ENCODE data around the gene LARGE1.

The LARGE1 gene

DNA sequence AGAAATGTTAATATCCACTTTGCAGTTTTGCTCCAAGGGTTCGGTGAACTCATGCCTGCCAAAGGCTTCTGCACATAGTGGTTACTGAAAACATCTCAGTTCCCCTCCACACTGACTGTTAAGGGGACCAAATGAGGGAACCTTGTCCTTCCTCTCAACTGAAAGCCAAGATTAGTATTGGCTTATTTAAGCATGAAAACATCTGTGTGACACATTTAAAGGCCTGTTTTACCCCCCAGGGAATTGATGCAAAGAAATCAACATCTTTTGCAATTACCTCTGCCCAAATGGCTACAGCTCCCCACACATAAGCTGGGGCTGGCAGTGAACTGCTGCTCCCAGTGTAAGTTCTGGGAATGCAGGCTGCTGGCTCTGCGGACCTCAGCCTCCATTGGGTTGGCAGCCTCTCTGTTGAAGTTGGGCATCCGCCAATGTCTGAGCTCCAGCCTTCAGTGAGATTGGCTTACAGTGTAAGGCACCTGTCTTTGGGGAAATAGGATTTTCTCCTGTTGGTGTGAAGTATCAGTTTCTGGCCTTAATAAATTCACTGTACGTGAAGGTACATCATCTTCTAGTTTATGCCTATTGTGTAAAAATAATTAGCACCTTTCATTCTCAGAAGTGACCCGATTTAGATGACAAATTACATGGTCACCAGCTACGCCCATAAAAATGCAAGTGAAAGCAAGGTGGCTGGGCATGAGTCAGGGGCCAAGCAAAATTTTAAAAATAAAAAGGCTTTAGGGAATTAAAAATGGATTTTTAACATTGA, 648.7 kb downstream of the LARGE1 start:
- no peak overlapping the region for H3K4me3 ChIP-seq (ENCODE audit: control insufficient read depth in 1 of 7, extremely low read depth in 1 of 7, insufficient read depth in 4 of 7, low read depth in 2 of 7, low read length in 6 of 7)
- H3K27ac ChIP-seq (ENCODE audit: insufficient read depth in 1 of 2, low read depth in 1 of 2, low read length in 2 of 2, poor library complexity in 1 of 2, severe bottlenecking in 2 of 2) = no peak overlapping the region
- 82% methylated on average over 2 of the region's 6 CpGs for WGBS (ENCODE audit: insufficient coverage)
- peak; percentile 2 to 29 (median 3) for DNase-seq
- ChIA-PET CTCF (no interaction called here), POLR2A (no interaction called here)
- no peaks in the 10 kb centered on the region for H3K4me1 ChIP-seq (ENCODE audit: control extremely low read depth in 1 of 4, control insufficient read depth in 4 of 4, insufficient read depth in 4 of 4, low read length in 3 of 4)
- no peaks in the 10 kb centered on the region for H3K36me3 ChIP-seq (ENCODE audit: control insufficient read depth in 4 of 4, insufficient read depth in 4 of 4, low read length in 3 of 4)
- H3K27me3 ChIP-seq (replicated peaks in 2 of 5; ENCODE audit: control insufficient read depth in 4 of 5, insufficient read depth in 5 of 5, low read length in 4 of 5) = no peaks in the 10 kb centered on the region
- H3K9me3 ChIP-seq (ENCODE audit: control extremely low read depth in 1 of 5, control insufficient read depth in 4 of 5, insufficient read depth in 2 of 5, low read depth in 1 of 5, low read length in 4 of 5) = no peaks in the 10 kb centered on the region

DNA sequence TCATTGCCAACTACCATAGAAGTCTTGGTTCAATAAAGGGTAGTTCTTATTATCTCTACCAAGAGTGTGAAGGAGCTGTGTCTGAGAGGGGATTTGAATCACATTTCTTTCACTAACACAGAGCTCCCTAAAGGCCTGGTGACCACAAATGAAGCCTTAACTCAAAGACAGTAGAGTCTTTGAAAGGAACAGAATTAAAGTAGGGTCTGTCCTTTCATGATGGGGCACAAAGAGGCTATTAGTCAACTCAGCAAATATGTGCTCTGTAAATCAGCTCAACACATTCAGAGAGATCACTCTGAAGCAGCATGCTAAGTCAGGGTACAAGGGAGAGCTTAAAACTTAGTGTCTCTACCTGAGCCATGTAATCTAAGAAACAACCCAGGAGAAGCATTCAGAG, 649.7 kb downstream of the LARGE1 start:
- ChIA-PET POLR2A (no interaction called here), CTCF (no interaction called here)
- Histone ChIP-seq H3K36me3 (ENCODE audit: control insufficient read depth in 4 of 4, insufficient read depth in 4 of 4, low read length in 3 of 4) (no peaks in the 10 kb centered on the region), H3K27ac (ENCODE audit: insufficient read depth in 1 of 2, low read depth in 1 of 2, low read length in 2 of 2, poor library complexity in 1 of 2, severe bottlenecking in 2 of 2) (no peak overlapping the region), H3K27me3 (replicated peaks in 2 of 5; ENCODE audit: control insufficient read depth in 4 of 5, insufficient read depth in 5 of 5, low read length in 4 of 5) (no peaks in the 10 kb centered on the region), H3K4me1 (ENCODE audit: control extremely low read depth in 1 of 4, control insufficient read depth in 4 of 4, insufficient read depth in 4 of 4, low read length in 3 of 4) (no peaks in the 10 kb centered on the region), H3K4me3 (ENCODE audit: control insufficient read depth in 1 of 7, extremely low read depth in 1 of 7, insufficient read depth in 4 of 7, low read depth in 2 of 7, low read length in 6 of 7) (no peak overlapping the region), H3K9me3 (ENCODE audit: control extremely low read depth in 1 of 5, control insufficient read depth in 4 of 5, insufficient read depth in 2 of 5, low read depth in 1 of 5, low read length in 4 of 5) (no peaks in the 10 kb centered on the region)
- DNase-seq = no peak

DNA sequence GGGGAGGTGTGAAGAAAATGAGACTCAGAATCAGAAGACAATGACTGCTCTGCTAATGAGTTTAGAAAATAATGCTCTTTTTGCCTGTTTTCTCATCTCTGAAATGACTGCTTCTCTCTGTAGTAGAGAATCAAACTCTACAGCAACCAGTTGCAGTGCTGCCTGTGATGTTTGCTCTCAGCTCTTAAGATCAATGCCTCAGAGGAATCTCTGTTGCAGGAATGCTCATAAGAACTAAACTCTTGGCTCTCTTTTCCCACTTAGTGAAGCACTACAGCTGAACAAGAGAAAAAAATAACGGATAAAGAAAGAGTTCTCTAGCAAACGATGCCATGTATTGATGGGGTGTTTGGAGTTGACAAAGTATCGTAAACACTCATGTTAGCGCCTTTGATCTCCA, 658.6 kb downstream of the LARGE1 start:
- CTCF ChIA-PET = no interaction called here
- no peaks in the 10 kb centered on the region for H3K9me3 ChIP-seq (ENCODE audit: control extremely low read depth in 1 of 5, control insufficient read depth in 4 of 5, insufficient read depth in 2 of 5, low read depth in 1 of 5, low read length in 4 of 5)
- no peak overlapping the region for H3K27ac ChIP-seq (ENCODE audit: insufficient read depth in 1 of 2, low read depth in 1 of 2, low read length in 2 of 2, poor library complexity in 1 of 2, severe bottlenecking in 2 of 2)
- POLR2A ChIA-PET = no interaction called here
- DNase-seq = no peak
- no peaks in the 10 kb centered on the region for H3K36me3 ChIP-seq (ENCODE audit: control insufficient read depth in 4 of 4, insufficient read depth in 4 of 4, low read length in 3 of 4)
- H3K27me3 ChIP-seq (replicated peaks in 2 of 5; ENCODE audit: control insufficient read depth in 4 of 5, insufficient read depth in 5 of 5, low read length in 4 of 5) = peaks cover 0 to 7% (median 0%) of the 10 kb centered on the region in 5 experiments
- no peak overlapping the region for H3K4me3 ChIP-seq (ENCODE audit: control insufficient read depth in 1 of 7, extremely low read depth in 1 of 7, insufficient read depth in 4 of 7, low read depth in 2 of 7, low read length in 6 of 7)
- no peaks in the 10 kb centered on the region for H3K4me1 ChIP-seq (ENCODE audit: control extremely low read depth in 1 of 4, control insufficient read depth in 4 of 4, insufficient read depth in 4 of 4, low read length in 3 of 4)
- WGBS (ENCODE audit: insufficient coverage) = 88% methylated on average over 4 of the region's 4 CpGs

DNA sequence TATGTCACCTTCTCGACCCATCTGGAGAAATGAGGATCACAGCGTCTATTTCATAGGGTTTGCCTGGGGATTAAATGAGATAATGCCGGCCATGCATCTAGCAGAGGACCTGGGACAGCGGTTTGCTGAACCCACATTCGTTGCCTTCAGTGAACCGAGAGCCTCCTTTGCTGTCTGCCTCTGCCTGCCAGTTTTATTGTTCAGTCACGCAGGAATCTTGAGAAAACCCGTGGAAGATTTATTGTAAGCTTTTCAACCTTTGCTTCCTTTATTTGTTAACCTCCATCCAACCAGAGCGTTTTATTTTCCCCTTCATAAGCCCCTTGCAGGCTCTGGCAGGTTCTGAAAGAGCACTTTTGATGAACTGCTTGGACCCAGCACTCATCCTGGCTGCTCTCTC, 659.8 kb downstream of the LARGE1 start:
- 54% methylated on average over 9 of the region's 9 CpGs for WGBS (ENCODE audit: insufficient coverage)
- DNase-seq = no peak
- POLR2A ChIA-PET = no interaction called here
- CTCF ChIA-PET = no interaction called here
- Histone ChIP-seq H3K27ac (ENCODE audit: insufficient read depth in 1 of 2, low read depth in 1 of 2, low read length in 2 of 2, poor library complexity in 1 of 2, severe bottlenecking in 2 of 2) (no peak overlapping the region), H3K27me3 (replicated peaks in 2 of 5; ENCODE audit: control insufficient read depth in 4 of 5, insufficient read depth in 5 of 5, low read length in 4 of 5) (peaks cover 0 to 10% (median 3%) of the 10 kb centered on the region in 5 experiments), H3K4me1 (ENCODE audit: control extremely low read depth in 1 of 4, control insufficient read depth in 4 of 4, insufficient read depth in 4 of 4, low read length in 3 of 4) (no peaks in the 10 kb centered on the region), H3K36me3 (ENCODE audit: control insufficient read depth in 4 of 4, insufficient read depth in 4 of 4, low read length in 3 of 4) (no peaks in the 10 kb centered on the region), H3K4me3 (ENCODE audit: control insufficient read depth in 1 of 7, extremely low read depth in 1 of 7, insufficient read depth in 4 of 7, low read depth in 2 of 7, low read length in 6 of 7) (no peak overlapping the region), H3K9me3 (ENCODE audit: control extremely low read depth in 1 of 5, control insufficient read depth in 4 of 5, insufficient read depth in 2 of 5, low read depth in 1 of 5, low read length in 4 of 5) (no peaks in the 10 kb centered on the region)

DNA sequence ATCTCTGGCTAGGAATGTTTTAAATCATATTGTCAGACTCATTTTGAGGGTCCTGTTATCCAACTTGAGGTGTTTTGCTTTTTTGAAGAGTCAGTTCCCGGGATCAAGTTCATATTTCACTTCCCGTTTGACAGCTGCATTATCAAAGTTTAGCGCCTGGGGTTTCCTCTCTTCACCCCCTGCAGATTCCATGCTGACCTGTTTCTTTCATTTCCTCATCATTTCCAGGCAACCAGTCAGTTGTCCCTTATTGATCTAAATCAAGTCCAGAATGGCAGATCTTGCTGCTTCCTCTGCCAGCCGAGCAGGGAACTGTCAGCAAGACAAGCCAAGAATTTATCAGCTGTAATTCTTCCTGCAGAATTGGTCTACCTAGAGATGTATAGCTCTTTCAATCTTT, 664.5 kb downstream of the LARGE1 start:
- no peak overlapping the region for H3K27ac ChIP-seq (ENCODE audit: insufficient read depth in 1 of 2, low read depth in 1 of 2, low read length in 2 of 2, poor library complexity in 1 of 2, severe bottlenecking in 2 of 2)
- H3K9me3 ChIP-seq (ENCODE audit: control extremely low read depth in 1 of 5, control insufficient read depth in 4 of 5, insufficient read depth in 2 of 5, low read depth in 1 of 5, low read length in 4 of 5) = no peaks in the 10 kb centered on the region
- H3K4me3 ChIP-seq (ENCODE audit: control insufficient read depth in 1 of 7, extremely low read depth in 1 of 7, insufficient read depth in 4 of 7, low read depth in 2 of 7, low read length in 6 of 7) = no peak overlapping the region
- DNase-seq = no peak
- H3K36me3 ChIP-seq (ENCODE audit: control insufficient read depth in 4 of 4, insufficient read depth in 4 of 4, low read length in 3 of 4) = no peaks in the 10 kb centered on the region
- ChIA-PET CTCF (no interaction called here), POLR2A (no interaction called here)
- no peaks in the 10 kb centered on the region for H3K4me1 ChIP-seq (ENCODE audit: control extremely low read depth in 1 of 4, control insufficient read depth in 4 of 4, insufficient read depth in 4 of 4, low read length in 3 of 4)
- 3% methylated on average over 4 of the region's 4 CpGs for WGBS (ENCODE audit: insufficient coverage)
- peaks cover 0 to 11% (median 6%) of the 10 kb centered on the region in 5 experiments for H3K27me3 ChIP-seq (replicated peaks in 2 of 5; ENCODE audit: control insufficient read depth in 4 of 5, insufficient read depth in 5 of 5, low read length in 4 of 5)

DNA sequence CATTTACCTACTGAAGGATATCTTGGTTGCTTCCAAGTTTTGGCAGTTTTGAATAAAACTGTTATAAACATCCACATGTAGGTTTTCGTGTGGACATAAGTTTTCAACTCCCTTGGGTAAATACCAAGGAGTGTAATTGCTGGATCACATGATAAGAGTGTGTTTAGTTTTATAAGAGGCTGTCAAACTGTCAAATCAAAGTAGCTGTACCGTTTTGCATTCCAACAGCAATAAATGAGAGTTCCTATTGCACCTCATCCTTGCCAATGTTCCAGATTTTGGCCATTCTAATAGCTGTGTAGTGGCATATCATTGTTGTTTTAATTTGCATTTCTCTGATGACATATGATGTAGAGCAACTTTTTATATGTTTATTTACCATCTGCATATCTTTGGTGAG, 671.3 kb downstream of the LARGE1 start:
- no peaks in the 10 kb centered on the region for H3K4me1 ChIP-seq (ENCODE audit: control extremely low read depth in 1 of 4, control insufficient read depth in 4 of 4, insufficient read depth in 4 of 4, low read length in 3 of 4)
- no peak overlapping the region for H3K4me3 ChIP-seq (ENCODE audit: control insufficient read depth in 1 of 7, extremely low read depth in 1 of 7, insufficient read depth in 4 of 7, low read depth in 2 of 7, low read length in 6 of 7)
- peaks cover 0 to 4% (median 2%) of the 10 kb centered on the region in 5 experiments for H3K27me3 ChIP-seq (replicated peaks in 2 of 5; ENCODE audit: control insufficient read depth in 4 of 5, insufficient read depth in 5 of 5, low read length in 4 of 5)
- 51% methylated on average over 2 of the region's 2 CpGs for WGBS (ENCODE audit: insufficient coverage)
- H3K9me3 ChIP-seq (ENCODE audit: control extremely low read depth in 1 of 5, control insufficient read depth in 4 of 5, insufficient read depth in 2 of 5, low read depth in 1 of 5, low read length in 4 of 5) = peaks cover 0 to 10% (median 3%) of the 10 kb centered on the region in 5 experiments
- H3K36me3 ChIP-seq (ENCODE audit: control insufficient read depth in 4 of 4, insufficient read depth in 4 of 4, low read length in 3 of 4) = no peaks in the 10 kb centered on the region
- H3K27ac ChIP-seq (ENCODE audit: insufficient read depth in 1 of 2, low read depth in 1 of 2, low read length in 2 of 2, poor library complexity in 1 of 2, severe bottlenecking in 2 of 2) = no peak overlapping the region
- DNase-seq = no peak
- POLR2A ChIA-PET = no interaction called here
- CTCF ChIA-PET = no interaction called here

DNA sequence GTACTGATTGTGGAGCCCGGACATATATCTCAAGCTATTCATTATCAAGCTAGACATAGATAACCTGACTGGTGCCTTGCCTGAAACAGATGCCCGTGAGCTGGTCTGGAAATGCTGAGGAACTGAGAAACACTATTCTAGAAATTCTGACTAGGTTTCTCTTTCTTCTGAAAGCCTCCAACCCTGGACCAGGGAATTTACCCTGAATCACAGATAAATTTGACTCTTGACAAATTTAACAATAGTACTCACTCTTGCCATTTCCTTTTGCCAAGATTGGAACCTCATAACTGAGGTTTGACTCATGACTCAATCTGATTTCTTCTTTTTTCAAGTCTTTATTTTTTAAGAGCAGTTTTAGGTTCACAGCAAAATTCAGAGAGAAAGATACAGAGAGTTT, 672.5 kb downstream of the LARGE1 start:
- no peak overlapping the region for H3K27ac ChIP-seq (ENCODE audit: insufficient read depth in 1 of 2, low read depth in 1 of 2, low read length in 2 of 2, poor library complexity in 1 of 2, severe bottlenecking in 2 of 2)
- no peak overlapping the region for H3K4me3 ChIP-seq (ENCODE audit: control insufficient read depth in 1 of 7, extremely low read depth in 1 of 7, insufficient read depth in 4 of 7, low read depth in 2 of 7, low read length in 6 of 7)
- 71% methylated on average over 1 of the region's 2 CpGs for WGBS (ENCODE audit: insufficient coverage)
- CTCF ChIA-PET = no interaction called here
- peaks cover 0 to 10% (median 4%) of the 10 kb centered on the region in 5 experiments for H3K9me3 ChIP-seq (ENCODE audit: control extremely low read depth in 1 of 5, control insufficient read depth in 4 of 5, insufficient read depth in 2 of 5, low read depth in 1 of 5, low read length in 4 of 5)
- no peak for DNase-seq
- POLR2A ChIA-PET = no interaction called here
- no peaks in the 10 kb centered on the region for H3K36me3 ChIP-seq (ENCODE audit: control insufficient read depth in 4 of 4, insufficient read depth in 4 of 4, low read length in 3 of 4)
- H3K27me3 ChIP-seq (replicated peaks in 2 of 5; ENCODE audit: control insufficient read depth in 4 of 5, insufficient read depth in 5 of 5, low read length in 4 of 5) = peaks cover 0 to 2% (median 0%) of the 10 kb centered on the region in 5 experiments
- no peaks in the 10 kb centered on the region for H3K4me1 ChIP-seq (ENCODE audit: control extremely low read depth in 1 of 4, control insufficient read depth in 4 of 4, insufficient read depth in 4 of 4, low read length in 3 of 4)
